GM21515 (cell line): Measurements from ENCODE around the gene SNX15.

ENCODE experiments used
- ATAC-seq: cut with Tn5 transposase; IDR thresholded peaks from one replicate; pipeline ENCODE4 v1.9.1; 2021; ENCODE audit not compliant: unreplicated experiment

The SNX15 gene

GRCh38 chr11:65083134-65083833 lies 56.0 kb downstream of the SNX15 start:
- ATAC-seq: peak; percentile 2

DNA sequence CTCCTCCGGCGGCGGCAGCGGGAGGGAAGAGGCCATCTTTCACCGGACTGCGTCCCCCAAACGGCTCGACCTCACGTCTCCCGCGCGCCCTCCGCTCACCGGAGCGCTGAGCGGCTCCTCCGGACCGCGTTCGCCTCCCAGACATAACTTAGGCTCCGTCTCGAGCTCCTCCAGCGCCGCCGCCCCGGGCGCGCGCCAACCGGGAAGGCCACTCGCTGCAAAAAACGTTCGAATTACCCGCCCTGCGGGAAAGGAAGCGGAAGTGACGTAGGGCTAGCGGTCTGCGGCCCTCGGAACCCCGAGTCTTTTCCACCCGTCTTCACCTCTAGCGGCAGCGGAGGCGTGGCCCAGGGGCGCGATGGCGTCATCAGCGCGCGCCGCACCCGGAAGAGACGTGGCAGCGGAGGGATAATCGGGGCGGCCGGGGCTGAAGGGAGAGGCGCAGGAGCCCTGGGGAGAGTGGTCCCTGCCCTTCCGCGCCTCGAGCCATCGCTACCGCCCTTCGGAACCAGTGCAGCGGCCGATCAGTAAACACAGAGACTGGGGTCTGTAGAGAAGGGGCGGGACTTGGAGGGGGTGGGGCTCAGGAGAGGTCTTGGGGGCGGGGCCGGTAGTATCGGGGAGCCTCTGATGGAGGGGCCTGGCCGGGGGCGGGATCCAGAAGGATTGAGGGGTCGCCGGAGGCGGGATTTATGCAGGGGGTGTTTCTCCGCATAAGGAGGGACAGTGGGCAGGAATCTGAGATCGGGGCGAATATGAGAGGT lies 56.8 kb downstream of the SNX15 start, which contains the start of the genes CDCA5 and ZFPL1:
TSS of gene CDCA5 (minus strand) at position 207 of the 764 bp plus-strand sequence. CDS start at position 145, 62 bp downstream.
TSS of gene ZFPL1 (plus strand) at position 389 of the 764 bp plus-strand sequence. CDS start 477 bp downstream, outside the sequence.
- peak; percentile 78 for ATAC-seq

- no peak for ATAC-seq
Observed at GRCh38 chr11:65084598-65085375, 57.5 kb downstream of the SNX15 start.

- ATAC-seq: no peak
Observed at GRCh38 chr11:65085446-65085845, 58.2 kb downstream of the SNX15 start.

DNA sequence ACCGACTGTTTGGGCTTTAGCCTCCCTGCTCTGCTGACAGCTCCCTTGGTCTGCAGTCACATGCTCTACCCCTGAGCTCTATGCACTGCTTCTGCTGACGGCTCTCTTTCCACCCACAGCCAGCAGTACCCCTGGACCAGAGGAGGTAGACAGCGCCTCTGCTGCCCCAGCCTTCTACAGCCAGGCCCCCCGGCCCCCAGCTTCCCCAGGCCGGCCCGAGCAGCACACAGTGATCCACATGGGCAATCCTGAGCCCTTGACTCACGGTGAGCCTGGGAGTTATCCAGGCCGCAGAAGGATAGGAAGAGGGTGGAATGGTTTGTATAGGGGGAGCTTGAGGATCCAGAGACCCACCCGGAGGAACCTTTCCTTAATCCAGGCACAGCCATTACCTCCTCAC lies 59.6 kb downstream of the SNX15 start:
- no peak for ATAC-seq

DNA sequence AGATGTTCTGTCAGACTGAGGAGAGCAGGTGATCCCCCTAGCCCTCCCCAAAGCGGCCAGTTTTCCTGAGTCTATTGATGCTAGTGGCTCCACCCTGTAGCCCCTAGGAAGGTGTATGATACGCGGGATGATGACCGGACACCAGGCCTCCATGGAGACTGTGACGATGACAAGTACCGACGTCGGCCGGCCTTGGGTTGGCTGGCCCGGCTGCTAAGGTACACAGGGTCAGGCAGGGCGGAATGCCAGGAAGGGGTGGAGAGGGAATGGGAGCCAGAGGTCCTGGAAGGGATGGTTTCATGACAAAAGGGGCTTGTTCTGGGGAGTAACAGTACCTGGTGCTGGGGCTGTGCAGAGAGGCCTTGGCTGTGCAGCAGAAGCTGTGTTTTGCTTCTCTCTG lies 60.0 kb downstream of the SNX15 start:
- ATAC-seq: no peak

DNA sequence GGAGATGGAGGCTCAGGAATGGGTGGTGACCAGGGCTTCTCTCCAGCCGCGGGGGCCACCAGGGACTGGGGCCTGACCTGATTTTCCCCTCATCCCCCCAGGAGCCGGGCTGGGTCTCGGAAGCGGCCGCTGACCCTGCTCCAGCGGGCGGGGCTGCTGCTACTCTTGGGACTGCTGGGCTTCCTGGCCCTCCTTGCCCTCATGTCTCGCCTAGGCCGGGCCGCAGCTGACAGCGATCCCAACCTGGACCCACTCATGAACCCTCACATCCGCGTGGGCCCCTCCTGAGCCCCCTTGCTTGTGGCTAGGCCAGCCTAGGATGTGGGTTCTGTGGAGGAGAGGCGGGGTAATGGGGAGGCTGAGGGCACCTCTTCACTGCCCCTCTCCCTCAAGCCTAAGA lies 60.6 kb downstream of the SNX15 start:
- ATAC-seq: no peak

GRCh38 chr11:65089621-65090020 lies 62.4 kb downstream of the SNX15 start:
- no peak for ATAC-seq
